ENCODE results near the gene ZNF132. TPM values are rescaled to one million over a fixed set of nuclear protein-coding genes. Genes with fewer than 3 reads are reported as not detected.

Gene ZNF132
- total RNA-seq, 1 experiment from 2014 or later, result not detected

DNA sequence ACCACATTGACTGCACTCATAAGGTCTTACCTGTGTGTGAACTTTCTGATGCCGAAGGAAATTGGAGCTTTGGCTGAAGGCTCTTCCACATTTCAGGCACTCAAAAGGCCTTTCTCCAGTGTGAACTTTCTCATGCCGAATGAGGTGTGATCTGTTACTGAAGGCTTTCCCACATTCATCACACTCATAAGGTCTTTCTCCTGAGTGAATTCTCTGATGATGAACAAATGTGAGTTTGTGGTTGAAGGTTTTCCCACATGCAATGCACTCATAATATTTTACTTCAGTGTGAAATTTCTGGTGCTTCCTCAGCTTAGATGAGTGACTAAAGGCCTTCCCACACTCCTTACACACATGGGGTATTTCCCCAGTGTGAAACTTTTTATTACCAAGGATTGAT, 5.7 kb downstream of the ZNF132 start (continued):
- TF ChIP-seq, protein P1, sequence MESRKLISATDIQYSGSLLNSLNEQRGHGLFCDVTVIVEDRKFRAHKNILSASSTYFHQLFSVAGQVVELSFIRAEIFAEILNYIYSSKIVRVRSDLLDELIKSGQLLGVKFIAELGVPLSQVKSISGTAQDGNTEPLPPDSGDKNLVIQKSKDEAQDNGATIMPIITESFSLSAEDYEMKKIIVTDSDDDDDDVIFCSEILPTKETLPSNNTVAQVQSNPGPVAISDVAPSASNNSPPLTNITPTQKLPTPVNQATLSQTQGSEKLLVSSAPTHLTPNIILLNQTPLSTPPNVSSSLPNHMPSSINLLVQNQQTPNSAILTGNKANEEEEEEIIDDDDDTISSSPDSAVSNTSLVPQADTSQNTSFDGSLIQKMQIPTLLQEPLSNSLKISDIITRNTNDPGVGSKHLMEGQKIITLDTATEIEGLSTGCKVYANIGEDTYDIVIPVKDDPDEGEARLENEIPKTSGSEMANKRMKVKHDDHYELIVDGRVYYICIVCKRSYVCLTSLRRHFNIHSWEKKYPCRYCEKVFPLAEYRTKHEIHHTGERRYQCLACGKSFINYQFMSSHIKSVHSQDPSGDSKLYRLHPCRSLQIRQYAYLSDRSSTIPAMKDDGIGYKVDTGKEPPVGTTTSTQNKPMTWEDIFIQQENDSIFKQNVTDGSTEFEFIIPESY (IDR thresholded peaks at IDR 0.05; ENCODE audit: extremely low read depth, insufficient replicate concordance, low read length), result no peak
- TF ChIP-seq ZFX (IDR thresholded peaks at IDR 0.05), result no peak

DNA sequence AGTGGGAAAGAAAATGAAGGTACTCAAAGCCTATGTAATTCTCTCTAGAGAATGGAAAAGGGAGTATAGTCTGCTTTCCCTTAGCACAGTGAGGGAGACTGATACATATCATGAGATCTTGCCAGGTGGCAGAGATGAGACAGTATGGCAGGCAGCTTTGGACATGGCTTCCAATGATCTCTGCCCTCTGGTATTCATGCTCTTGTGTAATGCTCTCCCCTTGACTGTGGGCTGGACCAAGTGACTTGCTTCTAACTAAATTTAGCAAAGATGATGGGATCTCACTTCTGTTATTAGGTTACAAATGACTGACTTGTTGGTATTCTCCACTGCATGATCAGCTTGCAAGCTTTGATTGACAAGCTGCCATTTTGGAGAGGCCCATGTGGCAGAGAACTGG, 10.2 kb downstream of the ZNF132 start:
- Histone ChIP-seq H2AFZ (ENCODE audit: low read depth, low read length, poor library complexity, severe bottlenecking) (no peak overlapping the region), H3K27ac (ENCODE audit: low read depth, low read length) (no peak overlapping the region), H3K36me3 (ENCODE audit: control insufficient read depth in 1 of 2, insufficient read depth in 2 of 2, low read length in 2 of 2) (peaks cover 0 to 5% of the 10 kb centered on the region in 2 experiments; a peak in 1 of 4 replicates), H3K79me2 (ENCODE audit: insufficient read depth, low read length) (no peaks in the 10 kb centered on the region), H3K4me2 (ENCODE audit: low read length) (no peak overlapping the region), H3K9me2 (ENCODE audit: insufficient read depth) (no peaks in the 10 kb centered on the region), H3K27me3 (ENCODE audit: insufficient read depth, low read length) (no peaks in the 10 kb centered on the region), H4K20me1 (ENCODE audit: insufficient read depth) (no peaks in the 10 kb centered on the region), H3K4me1 (ENCODE audit: control insufficient read depth in 1 of 2, insufficient read depth in 2 of 2, low read length in 2 of 2) (no peaks in the 10 kb centered on the region), H3K9ac (ENCODE audit: low read length) (no peak overlapping the region), H3K4me3 (replicated peaks in 1 of 2; ENCODE audit: low read depth in 1 of 2, low read length in 2 of 2) (no peak overlapping the region), H3K9me3 (ENCODE audit: control insufficient read depth in 1 of 2, insufficient read depth in 1 of 2, low read depth in 1 of 2, low read length in 2 of 2) (peaks cover 10 to 29% of the 10 kb centered on the region in 2 experiments; a peak in 2 of 4 replicates)
- intact Hi-C loops (cut with micrococcal nuclease), result no loop called here
- ATAC-seq, result no peak
- ChIA-PET POLR2A (no interaction called here), CTCF (no interaction called here), RAD21 (ENCODE audit: low non-redundant PET in 1 of 2, low total read pairs in 2 of 2, uncharacterized antibody in 2 of 2, unreplicated experiment in 2 of 2) (no interaction called here)
- no TSS peak for BruUV-seq (replicated peaks)
- no peak for TF ChIP-seq SIN3A (IDR thresholded peaks at IDR 0.05; ENCODE audit: low read depth)
- TF ChIP-seq, protein P2, sequence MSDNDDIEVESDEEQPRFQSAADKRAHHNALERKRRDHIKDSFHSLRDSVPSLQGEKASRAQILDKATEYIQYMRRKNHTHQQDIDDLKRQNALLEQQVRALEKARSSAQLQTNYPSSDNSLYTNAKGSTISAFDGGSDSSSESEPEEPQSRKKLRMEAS (IDR thresholded peaks at IDR 0.05), result no peak
- no peak for TF ChIP-seq EZH2 (IDR thresholded peaks at IDR 0.05)
- TF ChIP-seq FOSL1 (IDR thresholded peaks at IDR 0.05; ENCODE audit: low read depth), result no peak
- TF ChIP-seq, protein P3, sequence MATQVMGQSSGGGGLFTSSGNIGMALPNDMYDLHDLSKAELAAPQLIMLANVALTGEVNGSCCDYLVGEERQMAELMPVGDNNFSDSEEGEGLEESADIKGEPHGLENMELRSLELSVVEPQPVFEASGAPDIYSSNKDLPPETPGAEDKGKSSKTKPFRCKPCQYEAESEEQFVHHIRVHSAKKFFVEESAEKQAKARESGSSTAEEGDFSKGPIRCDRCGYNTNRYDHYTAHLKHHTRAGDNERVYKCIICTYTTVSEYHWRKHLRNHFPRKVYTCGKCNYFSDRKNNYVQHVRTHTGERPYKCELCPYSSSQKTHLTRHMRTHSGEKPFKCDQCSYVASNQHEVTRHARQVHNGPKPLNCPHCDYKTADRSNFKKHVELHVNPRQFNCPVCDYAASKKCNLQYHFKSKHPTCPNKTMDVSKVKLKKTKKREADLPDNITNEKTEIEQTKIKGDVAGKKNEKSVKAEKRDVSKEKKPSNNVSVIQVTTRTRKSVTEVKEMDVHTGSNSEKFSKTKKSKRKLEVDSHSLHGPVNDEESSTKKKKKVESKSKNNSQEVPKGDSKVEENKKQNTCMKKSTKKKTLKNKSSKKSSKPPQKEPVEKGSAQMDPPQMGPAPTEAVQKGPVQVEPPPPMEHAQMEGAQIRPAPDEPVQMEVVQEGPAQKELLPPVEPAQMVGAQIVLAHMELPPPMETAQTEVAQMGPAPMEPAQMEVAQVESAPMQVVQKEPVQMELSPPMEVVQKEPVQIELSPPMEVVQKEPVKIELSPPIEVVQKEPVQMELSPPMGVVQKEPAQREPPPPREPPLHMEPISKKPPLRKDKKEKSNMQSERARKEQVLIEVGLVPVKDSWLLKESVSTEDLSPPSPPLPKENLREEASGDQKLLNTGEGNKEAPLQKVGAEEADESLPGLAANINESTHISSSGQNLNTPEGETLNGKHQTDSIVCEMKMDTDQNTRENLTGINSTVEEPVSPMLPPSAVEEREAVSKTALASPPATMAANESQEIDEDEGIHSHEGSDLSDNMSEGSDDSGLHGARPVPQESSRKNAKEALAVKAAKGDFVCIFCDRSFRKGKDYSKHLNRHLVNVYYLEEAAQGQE (IDR thresholded peaks at IDR 0.05; ENCODE audit: low read depth), result no peak
- TF ChIP-seq EGR1 (IDR thresholded peaks at IDR 0.05; ENCODE audit: low read depth), result no peak
- no peak for TF ChIP-seq POLR2A (IDR thresholded peaks at IDR 0.05; ENCODE audit: borderline replicate concordance, extremely low read depth, insufficient read depth, insufficient read length)
- TF ChIP-seq, protein P1 (IDR thresholded peaks at IDR 0.05; ENCODE audit: extremely low read depth, insufficient replicate concordance, low read length), result no peak
- TF ChIP-seq, protein P4, sequence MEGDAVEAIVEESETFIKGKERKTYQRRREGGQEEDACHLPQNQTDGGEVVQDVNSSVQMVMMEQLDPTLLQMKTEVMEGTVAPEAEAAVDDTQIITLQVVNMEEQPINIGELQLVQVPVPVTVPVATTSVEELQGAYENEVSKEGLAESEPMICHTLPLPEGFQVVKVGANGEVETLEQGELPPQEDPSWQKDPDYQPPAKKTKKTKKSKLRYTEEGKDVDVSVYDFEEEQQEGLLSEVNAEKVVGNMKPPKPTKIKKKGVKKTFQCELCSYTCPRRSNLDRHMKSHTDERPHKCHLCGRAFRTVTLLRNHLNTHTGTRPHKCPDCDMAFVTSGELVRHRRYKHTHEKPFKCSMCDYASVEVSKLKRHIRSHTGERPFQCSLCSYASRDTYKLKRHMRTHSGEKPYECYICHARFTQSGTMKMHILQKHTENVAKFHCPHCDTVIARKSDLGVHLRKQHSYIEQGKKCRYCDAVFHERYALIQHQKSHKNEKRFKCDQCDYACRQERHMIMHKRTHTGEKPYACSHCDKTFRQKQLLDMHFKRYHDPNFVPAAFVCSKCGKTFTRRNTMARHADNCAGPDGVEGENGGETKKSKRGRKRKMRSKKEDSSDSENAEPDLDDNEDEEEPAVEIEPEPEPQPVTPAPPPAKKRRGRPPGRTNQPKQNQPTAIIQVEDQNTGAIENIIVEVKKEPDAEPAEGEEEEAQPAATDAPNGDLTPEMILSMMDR (IDR thresholded peaks at IDR 0.05 in 2 of 3, conservative IDR thresholded peaks at IDR 0.05 in 1 of 3; ENCODE audit: borderline replicate concordance in 1 of 3, insufficient read depth in 1 of 3, low read depth in 2 of 3, low read length in 2 of 3), result no peak
- TF ChIP-seq CEBPB (IDR thresholded peaks at IDR 0.05; ENCODE audit: low read depth), result no peak
- DNase-seq (ENCODE audit: low read depth, low spot score), result no peak

Data from HCT116 (cell line).